ENCODE results near the gene ATG2A.

DNA sequence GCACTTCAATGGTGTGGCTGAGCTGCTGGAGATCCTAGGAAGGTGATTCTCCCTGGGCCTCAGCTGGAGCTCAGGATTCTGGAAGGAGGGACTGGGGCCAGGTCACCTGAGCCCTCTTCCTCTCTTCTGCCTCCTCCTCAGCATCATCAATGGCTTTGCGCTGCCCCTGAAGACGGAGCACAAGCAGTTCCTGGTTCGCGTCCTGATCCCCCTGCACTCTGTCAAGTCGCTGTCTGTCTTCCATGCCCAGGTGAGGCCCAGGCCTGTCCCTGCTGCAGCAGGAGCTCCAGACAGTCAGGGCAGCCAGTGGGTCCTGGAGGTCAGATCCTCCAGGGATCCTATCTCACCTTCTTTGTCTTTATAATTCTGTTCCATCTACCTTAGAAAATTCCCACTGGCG, 13.3 kb upstream of the ATG2A start:
- TF ChIP-seq, protein P1, sequence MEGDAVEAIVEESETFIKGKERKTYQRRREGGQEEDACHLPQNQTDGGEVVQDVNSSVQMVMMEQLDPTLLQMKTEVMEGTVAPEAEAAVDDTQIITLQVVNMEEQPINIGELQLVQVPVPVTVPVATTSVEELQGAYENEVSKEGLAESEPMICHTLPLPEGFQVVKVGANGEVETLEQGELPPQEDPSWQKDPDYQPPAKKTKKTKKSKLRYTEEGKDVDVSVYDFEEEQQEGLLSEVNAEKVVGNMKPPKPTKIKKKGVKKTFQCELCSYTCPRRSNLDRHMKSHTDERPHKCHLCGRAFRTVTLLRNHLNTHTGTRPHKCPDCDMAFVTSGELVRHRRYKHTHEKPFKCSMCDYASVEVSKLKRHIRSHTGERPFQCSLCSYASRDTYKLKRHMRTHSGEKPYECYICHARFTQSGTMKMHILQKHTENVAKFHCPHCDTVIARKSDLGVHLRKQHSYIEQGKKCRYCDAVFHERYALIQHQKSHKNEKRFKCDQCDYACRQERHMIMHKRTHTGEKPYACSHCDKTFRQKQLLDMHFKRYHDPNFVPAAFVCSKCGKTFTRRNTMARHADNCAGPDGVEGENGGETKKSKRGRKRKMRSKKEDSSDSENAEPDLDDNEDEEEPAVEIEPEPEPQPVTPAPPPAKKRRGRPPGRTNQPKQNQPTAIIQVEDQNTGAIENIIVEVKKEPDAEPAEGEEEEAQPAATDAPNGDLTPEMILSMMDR (IDR thresholded peaks at IDR 0.05; ENCODE audit: low read depth, low read length, poor library complexity, severe bottlenecking), result no peak
- TF ChIP-seq EZH2phosphoT487 (IDR thresholded peaks at IDR 0.05; ENCODE audit: borderline replicate concordance, low read length), result no peak

Measured in DOHH2 (cell line).